Kidney epithelial cell (primary cell): ENCODE results near the gene PRM2. TPM values are rescaled to one million over a fixed set of nuclear protein-coding genes. Genes with fewer than 3 reads are reported as not detected.

Source experiments
- DNase-seq: peaks from one replicate; pipeline ENCODE4 v3.0.0-alpha.2; 2010; ENCODE audit warnings: low read depth
- H3K27me3 ChIP-seq: 2 replicates; pipeline ENCODE4 v1.6.0; 2011; ENCODE audit warnings: low read length; ENCODE audit not compliant: control insufficient read depth, insufficient read depth
- H3K36me3 ChIP-seq: 2 replicates; pipeline ENCODE4 v1.5.1; 2011; ENCODE audit warnings: low read length; ENCODE audit not compliant: control insufficient read depth, insufficient read depth
- H3K4me3 ChIP-seq: 2 replicates; pipeline ENCODE4 v1.5.1; 2011; ENCODE audit warnings: low read depth, mild to moderate bottlenecking, control low read depth, low read length
- total RNA-seq: library from RNA; depleted of rRNA; stranded (reverse); fragments of >200 nt; gene quantifications from 2 replicates; pipeline ENCODE4 v1.2.3, GENCODE V29; 2015
- TF ChIP-seq, protein P1 (sequence below): IDR thresholded peaks from 2 replicates; pipeline ENCODE4 v1.5.1; 2011; ENCODE audit warnings: mild to moderate bottlenecking, moderate library complexity, low read length, control low read depth, inconsistent platforms; ENCODE audit not compliant: insufficient read depth, poor library complexity, severe bottlenecking

PRM2 gene
- total RNA-seq, 1 donor from 2014 or later: not detected

DNA sequence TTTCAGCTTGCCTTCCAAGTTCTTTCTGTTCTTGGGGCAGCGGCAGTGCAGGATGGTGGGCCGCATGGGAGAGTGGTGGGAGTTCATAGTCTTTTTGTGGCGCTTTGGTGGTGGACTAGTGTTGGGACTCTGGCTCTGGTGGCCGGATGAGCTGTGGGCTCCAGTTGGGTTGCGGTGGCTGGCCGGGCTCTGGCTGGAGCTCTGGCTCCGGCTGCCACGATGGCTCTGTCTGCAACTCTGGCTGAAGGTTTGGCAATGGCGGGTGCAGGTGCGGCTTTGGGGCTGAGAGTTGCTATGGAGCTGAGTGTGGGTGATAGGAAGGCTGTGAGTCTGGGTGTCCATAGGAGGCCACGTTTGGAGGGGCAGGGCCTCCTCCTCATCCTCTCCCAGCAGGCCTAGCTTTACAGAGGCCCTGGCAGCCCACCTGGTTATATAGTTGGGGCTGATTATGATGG is 7.3 kb downstream of the PRM2 start, which contains the start of gene TNP2:
TNP2 (minus strand) TSS at position 405 of the 455 bp plus-strand sequence; CDS start at position 342, 63 bp downstream.
- DNase-seq: no peak
- peaks cover 4% of the 10 kb centered on the region for H3K27me3 ChIP-seq
- no peak within 1 kb of the TSS for H3K4me3 ChIP-seq
- TF ChIP-seq, protein P1, sequence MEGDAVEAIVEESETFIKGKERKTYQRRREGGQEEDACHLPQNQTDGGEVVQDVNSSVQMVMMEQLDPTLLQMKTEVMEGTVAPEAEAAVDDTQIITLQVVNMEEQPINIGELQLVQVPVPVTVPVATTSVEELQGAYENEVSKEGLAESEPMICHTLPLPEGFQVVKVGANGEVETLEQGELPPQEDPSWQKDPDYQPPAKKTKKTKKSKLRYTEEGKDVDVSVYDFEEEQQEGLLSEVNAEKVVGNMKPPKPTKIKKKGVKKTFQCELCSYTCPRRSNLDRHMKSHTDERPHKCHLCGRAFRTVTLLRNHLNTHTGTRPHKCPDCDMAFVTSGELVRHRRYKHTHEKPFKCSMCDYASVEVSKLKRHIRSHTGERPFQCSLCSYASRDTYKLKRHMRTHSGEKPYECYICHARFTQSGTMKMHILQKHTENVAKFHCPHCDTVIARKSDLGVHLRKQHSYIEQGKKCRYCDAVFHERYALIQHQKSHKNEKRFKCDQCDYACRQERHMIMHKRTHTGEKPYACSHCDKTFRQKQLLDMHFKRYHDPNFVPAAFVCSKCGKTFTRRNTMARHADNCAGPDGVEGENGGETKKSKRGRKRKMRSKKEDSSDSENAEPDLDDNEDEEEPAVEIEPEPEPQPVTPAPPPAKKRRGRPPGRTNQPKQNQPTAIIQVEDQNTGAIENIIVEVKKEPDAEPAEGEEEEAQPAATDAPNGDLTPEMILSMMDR: no peak
- H3K36me3 ChIP-seq: no peaks in the 10 kb centered on the region

DNA sequence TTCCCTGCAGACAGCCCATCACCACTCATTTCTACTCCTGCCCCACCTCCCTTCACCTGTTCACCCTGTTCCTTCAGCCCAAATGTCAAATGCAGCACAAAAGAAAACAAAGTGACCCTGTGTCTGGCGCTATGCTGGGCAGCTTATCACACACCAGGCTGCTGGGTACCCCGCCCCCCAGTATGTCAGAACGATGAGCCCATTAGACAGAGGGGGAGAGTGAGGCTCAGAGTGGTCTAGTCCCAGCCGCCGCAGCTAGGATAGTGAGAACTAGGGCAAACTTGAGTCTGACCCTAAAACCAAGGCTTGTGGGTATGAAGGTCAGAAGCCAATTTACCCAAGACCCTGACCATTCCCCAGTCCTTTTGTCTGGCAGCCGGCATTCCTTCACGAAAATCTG is 11.2 kb downstream of the PRM2 start:
- H3K4me3 ChIP-seq: no peak overlapping the region
- no peaks in the 10 kb centered on the region for H3K36me3 ChIP-seq
- peaks cover 4% of the 10 kb centered on the region for H3K27me3 ChIP-seq
- TF ChIP-seq, protein P1: no peak
- no peak for DNase-seq

DNA sequence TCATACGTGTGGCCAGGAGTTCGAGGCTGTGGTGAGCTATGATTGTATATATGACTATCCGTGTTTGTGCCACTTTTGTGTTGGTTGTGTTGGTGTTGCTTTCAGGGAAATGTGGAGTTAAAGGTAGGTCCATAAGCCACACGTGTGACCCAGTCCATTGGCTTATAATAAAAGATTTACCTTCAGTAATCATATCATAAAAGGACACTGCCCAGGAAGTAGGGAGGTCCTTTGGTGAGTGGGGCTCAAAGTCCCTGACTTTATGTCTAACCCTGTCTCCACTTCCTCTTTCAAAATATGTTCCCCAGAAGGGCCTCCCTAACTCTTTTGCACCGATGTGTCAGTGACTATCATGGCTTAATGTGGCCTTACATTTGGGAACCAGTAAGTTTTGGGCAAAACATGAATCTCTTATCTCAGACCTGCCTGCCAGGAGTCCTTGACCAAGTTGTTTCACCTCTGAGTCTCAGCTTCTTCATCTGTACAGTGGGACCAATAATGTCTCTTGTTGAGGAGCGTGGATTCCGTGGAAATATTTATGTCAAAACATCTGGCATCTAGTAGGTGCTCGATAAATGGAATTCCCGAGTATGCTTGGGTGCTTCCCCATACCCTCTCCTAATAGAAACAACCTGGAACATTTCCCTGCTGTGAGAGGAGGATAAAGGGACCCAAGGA is 12.0 kb downstream of the PRM2 start:
- no peak for DNase-seq
- TF ChIP-seq, protein P1: no peak
- no peaks in the 10 kb centered on the region for H3K36me3 ChIP-seq
- peaks cover 2% of the 10 kb centered on the region for H3K27me3 ChIP-seq
- no peak overlapping the region for H3K4me3 ChIP-seq

DNA sequence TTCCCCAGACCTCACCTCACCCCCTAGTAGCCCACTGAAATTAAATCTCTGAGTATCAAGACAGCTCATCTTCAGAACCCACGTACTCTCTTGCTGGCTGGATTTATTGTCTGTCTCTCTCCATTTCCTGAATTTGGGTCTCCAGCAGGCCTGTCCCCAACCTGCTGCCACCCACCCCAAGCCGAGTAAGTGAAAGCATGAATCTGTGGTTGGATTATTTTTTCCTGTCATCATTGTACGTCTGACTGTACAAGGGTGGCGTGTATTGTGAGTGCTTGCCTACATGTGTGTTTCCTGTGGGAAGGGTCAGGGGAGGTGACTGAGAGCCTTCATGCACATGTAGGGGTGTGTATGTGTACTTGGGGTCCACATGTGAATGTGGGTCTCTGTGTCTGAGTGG is 12.5 kb downstream of the PRM2 start:
- Histone ChIP-seq H3K4me3 (no peak overlapping the region), H3K27me3 (peaks cover 2% of the 10 kb centered on the region), H3K36me3 (no peaks in the 10 kb centered on the region)
- TF ChIP-seq, protein P1: no peak
- DNase-seq: no peak

DNA sequence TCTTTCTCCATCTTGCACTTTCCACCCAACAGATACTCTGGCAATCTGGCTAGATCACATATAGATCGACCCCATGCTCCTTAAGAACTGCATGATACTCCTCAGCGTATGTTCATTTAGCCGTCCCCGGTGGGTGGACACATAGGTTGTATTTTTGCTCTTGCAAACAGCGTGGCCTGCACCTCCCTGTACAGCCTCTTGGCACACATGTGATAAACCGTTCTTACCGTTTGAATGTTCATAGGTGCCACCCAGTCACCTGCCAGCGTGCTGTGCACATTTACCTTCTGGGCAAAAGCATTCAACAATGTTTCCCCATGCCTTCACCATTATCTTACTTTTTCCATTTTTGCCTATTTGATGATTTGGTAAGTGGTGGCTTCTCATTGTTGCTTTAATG is 13.4 kb downstream of the PRM2 start:
- H3K27me3 ChIP-seq: peaks cover 2% of the 10 kb centered on the region
- TF ChIP-seq, protein P1: no peak
- H3K4me3 ChIP-seq: no peak overlapping the region
- H3K36me3 ChIP-seq: no peaks in the 10 kb centered on the region
- DNase-seq: no peak

DNA sequence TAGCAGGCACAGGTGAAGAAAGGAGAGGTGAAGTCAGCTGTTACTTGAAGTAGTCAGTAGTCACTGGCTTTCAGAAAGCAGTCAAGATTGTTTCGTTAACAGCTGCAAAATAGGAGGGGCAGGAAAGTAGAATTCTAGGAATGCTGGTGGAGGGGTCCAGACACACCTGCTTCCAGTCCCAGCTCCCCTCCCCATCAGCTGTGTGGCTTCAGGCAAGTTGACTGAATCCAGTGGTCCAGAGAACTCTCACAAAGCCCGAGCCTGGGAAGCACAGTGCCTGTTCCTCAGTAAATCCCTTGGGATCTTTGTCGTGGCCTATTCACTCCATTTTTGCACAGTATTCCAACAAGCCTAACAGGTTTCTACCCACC is 15.7 kb downstream of the PRM2 start:
- Histone ChIP-seq H3K4me3 (no peak overlapping the region), H3K27me3 (no peaks in the 10 kb centered on the region), H3K36me3 (no peaks in the 10 kb centered on the region)
- no peak for DNase-seq
- TF ChIP-seq, protein P1: no peak
